Neural cell (in vitro differentiated cells): ENCODE data around the gene DGKG. TPM values are rescaled to one million over a fixed set of nuclear protein-coding genes. Genes with fewer than 3 reads are reported as not detected.

Source experiments
- H2AFZ ChIP-seq: fragments of 200-600, 300-800 bp; sonication (generic), shearing (Covaris generic); 2 replicates; pipeline ENCODE4 v1.6.0; 2014; ENCODE audit warnings: low read depth, mild to moderate bottlenecking, antibody characterized with exemption, low read length, moderate library complexity
- H3F3A ChIP-seq: fragments of 200-600 bp; shearing (Covaris generic); 2 replicates; pipeline ENCODE4 v1.6.1; 2016; ENCODE audit warnings: mild to moderate bottlenecking, moderate library complexity, mixed read lengths, antibody characterized with exemption, low read length; ENCODE audit not compliant: insufficient read depth, poor library complexity, severe bottlenecking
- H3K27ac ChIP-seq: fragments of 200-600, 300-800 bp; sonication (generic), shearing (Covaris generic); 2 replicates; pipeline ENCODE4 v1.5.1; 2014; ENCODE audit warnings: mild to moderate bottlenecking, low read length, moderate library complexity
- H3K27me3 ChIP-seq: fragments of 300-800, 200-600 bp; sonication (generic), shearing (Covaris generic); 2 replicates; pipeline ENCODE4 v1.6.0; 2014; ENCODE audit warnings: mild to moderate bottlenecking, low read depth, low read length, moderate library complexity; ENCODE audit not compliant: insufficient read depth
- H3K36me3 ChIP-seq: fragments of 300-800, 200-600 bp; sonication (generic), shearing (Covaris generic); 2 replicates; pipeline ENCODE4 v1.5.1; 2014; ENCODE audit warnings: mild to moderate bottlenecking, antibody characterized with exemption, low read length, moderate library complexity; ENCODE audit not compliant: insufficient read depth
- H3K4me2 ChIP-seq: fragments of 300-800, 200-600 bp; sonication (generic), shearing (Covaris generic); 2 replicates; pipeline ENCODE4 v1.6.0; 2014; ENCODE audit warnings: mild to moderate bottlenecking, low read length
- H3K4me3 ChIP-seq: fragments of 300-800, 200-600 bp; sonication (generic), shearing (Covaris generic); 2 replicates; pipeline ENCODE4 v1.5.1; 2014; ENCODE audit warnings: mild to moderate bottlenecking, low read length, moderate library complexity
- H3K79me2 ChIP-seq: fragments of 200-600 bp; shearing (Covaris generic); replicated peaks from 2 replicates; pipeline ENCODE4 v1.6.0; 2014; ENCODE audit warnings: mild to moderate bottlenecking, low read length, moderate library complexity; ENCODE audit not compliant: insufficient read depth
- H3K9ac ChIP-seq: fragments of 300-800, 200-600 bp; sonication (generic), shearing (Covaris generic); 2 replicates; pipeline ENCODE4 v1.6.1; 2016; ENCODE audit warnings: mild to moderate bottlenecking, low read length, mixed read lengths
- H3K9me2 ChIP-seq: fragments of 200-600 bp; shearing (Covaris generic); 2 replicates; pipeline ENCODE4 v1.6.1; 2016; ENCODE audit warnings: mild to moderate bottlenecking, low read length, mixed read lengths; ENCODE audit not compliant: insufficient read depth
- H3K9me3 ChIP-seq: fragments of 200-600, 300-800 bp; sonication (generic), shearing (Covaris generic); 2 replicates; pipeline ENCODE4 v1.6.1; 2016; ENCODE audit warnings: mild to moderate bottlenecking, mixed run types, low read length, moderate library complexity, mixed read lengths
- H4K20me1 ChIP-seq: fragments of 200-600 bp; shearing (Covaris generic); 2 replicates; pipeline ENCODE4 v1.6.1; 2016; ENCODE audit warnings: mild to moderate bottlenecking, mixed run types; ENCODE audit not compliant: insufficient read depth
- CTCF ChIP-seq: fragments of 450-650 bp; IDR thresholded peaks from 2 replicates; pipeline ENCODE4 v1.5.1; 2014; ENCODE audit warnings: antibody characterized with exemption, mild to moderate bottlenecking, moderate library complexity; ENCODE audit not compliant: poor library complexity, severe bottlenecking
- EP300 ChIP-seq: fragments of 450-650 bp; conservative IDR thresholded peaks from 2 replicates; pipeline ENCODE4 v1.6.1; 2014; ENCODE audit warnings: antibody characterized with exemption, mild to moderate bottlenecking, moderate library complexity; ENCODE audit not compliant: poor library complexity, severe bottlenecking
- EZH2 ChIP-seq: fragments of 200-600, 300-800 bp; shearing (Covaris generic), sonication (generic); IDR thresholded peaks from 2 replicates; pipeline ENCODE4 v1.6.1; 2014; ENCODE audit warnings: antibody characterized with exemption, low read length, borderline replicate concordance, mild to moderate bottlenecking; ENCODE audit not compliant: insufficient read depth, poor library complexity, severe bottlenecking
- MXI1 ChIP-seq: fragments of 450-650 bp; conservative IDR thresholded peaks from 2 replicates; pipeline ENCODE4 v1.6.1; 2014; ENCODE audit warnings: antibody characterized with exemption, mild to moderate bottlenecking; ENCODE audit not compliant: poor library complexity, severe bottlenecking
- POLR2AphosphoS5 ChIP-seq: IDR thresholded peaks from 2 replicates; pipeline ENCODE4 v1.6.1; 2012
- RAD21 ChIP-seq: fragments of 450-650 bp; conservative IDR thresholded peaks from 2 replicates; pipeline ENCODE4 v1.6.1; 2014; ENCODE audit warnings: antibody characterized with exemption, mild to moderate bottlenecking, moderate library complexity
- REST ChIP-seq: IDR thresholded peaks from 2 replicates; pipeline ENCODE4 v1.6.1; 2012; ENCODE audit warnings: borderline replicate concordance
- SMC3 ChIP-seq: fragments of 450-650 bp; conservative IDR thresholded peaks from 2 replicates; pipeline ENCODE4 v1.6.1; 2014; ENCODE audit warnings: antibody characterized with exemption, mild to moderate bottlenecking, moderate library complexity; ENCODE audit not compliant: poor library complexity
- TAF1 ChIP-seq: IDR thresholded peaks from 2 replicates; pipeline ENCODE4 v1.6.1; 2012; ENCODE audit warnings: low read depth
- polyA plus RNA-seq: library from polyadenylated mRNA; depleted of rRNA; stranded (reverse); fragments of >200 nt; gene quantifications from 2 replicates; pipeline ENCODE4 v1.2.3, GENCODE V29; 2014

Gene DGKG
- polyA plus RNA-seq, 1 donor from 2014 or later = not detected

DNA sequence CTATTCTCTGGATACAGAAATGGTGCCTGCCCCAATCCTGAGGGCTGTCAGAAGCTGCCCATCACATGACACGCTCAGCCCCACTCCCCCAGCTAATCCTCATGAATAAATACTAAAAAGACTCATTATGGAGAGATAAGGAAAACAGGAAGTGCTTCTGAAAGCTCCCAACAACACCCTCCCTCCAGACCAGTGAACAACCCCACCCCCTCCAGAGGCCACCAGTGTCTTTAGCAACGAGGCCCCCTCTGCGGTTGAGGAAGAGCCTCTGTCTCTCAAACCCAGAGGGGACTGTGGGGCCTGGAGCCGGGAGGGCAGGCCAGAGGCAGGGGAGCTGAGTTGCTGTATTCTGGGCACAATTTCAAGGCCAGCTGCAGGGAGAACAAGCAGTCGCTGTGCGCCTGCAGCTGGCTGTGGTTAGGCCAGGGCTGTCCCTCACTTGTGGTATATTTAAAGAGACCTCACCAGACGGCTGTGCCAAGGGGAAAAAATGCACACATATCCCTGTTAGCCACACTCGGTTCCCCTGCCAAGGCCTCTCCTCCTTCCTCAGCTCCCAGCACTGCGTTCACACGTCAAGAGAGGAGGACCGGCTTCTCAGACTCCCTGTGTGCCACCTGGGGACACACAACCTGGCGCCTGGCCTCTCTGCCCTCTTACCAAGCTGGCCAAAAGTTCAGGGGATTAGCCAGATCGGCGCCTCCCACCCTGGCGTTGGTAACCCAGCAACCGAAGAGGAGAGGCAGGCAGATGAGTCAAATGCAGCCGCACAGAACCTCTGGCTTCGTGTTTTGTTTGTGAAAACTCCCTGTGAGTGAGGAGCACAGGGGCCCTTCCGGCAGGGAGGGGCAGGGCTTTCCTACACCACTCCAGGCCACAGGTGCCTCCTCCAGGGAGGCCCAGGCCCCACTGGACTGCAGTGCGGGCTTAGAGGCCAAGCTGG, 152.0 kb downstream of the DGKG start:
- H2AFZ ChIP-seq = no peak overlapping the region
- no peaks in the 10 kb centered on the region for H3K79me2 ChIP-seq
- H3K27me3 ChIP-seq = no peaks in the 10 kb centered on the region
- H3F3A ChIP-seq = no peaks in the 10 kb centered on the region
- no peak overlapping the region for H3K4me2 ChIP-seq
- no peaks in the 10 kb centered on the region for H4K20me1 ChIP-seq
- H3K36me3 ChIP-seq = no peaks in the 10 kb centered on the region
- no peaks in the 10 kb centered on the region for H3K9me2 ChIP-seq
- no peak overlapping the region for H3K27ac ChIP-seq
- H3K9ac ChIP-seq = no peak overlapping the region
- no peak overlapping the region for H3K4me3 ChIP-seq
- TF ChIP-seq REST (no peak), MXI1 (no peak), CTCF (no peak), SMC3 (no peak), TAF1 (no peak), POLR2AphosphoS5 (no peak), EZH2 (no peak), RAD21 (no peak), EP300 (no peak)
- H3K9me3 ChIP-seq = no peaks in the 10 kb centered on the region

DNA sequence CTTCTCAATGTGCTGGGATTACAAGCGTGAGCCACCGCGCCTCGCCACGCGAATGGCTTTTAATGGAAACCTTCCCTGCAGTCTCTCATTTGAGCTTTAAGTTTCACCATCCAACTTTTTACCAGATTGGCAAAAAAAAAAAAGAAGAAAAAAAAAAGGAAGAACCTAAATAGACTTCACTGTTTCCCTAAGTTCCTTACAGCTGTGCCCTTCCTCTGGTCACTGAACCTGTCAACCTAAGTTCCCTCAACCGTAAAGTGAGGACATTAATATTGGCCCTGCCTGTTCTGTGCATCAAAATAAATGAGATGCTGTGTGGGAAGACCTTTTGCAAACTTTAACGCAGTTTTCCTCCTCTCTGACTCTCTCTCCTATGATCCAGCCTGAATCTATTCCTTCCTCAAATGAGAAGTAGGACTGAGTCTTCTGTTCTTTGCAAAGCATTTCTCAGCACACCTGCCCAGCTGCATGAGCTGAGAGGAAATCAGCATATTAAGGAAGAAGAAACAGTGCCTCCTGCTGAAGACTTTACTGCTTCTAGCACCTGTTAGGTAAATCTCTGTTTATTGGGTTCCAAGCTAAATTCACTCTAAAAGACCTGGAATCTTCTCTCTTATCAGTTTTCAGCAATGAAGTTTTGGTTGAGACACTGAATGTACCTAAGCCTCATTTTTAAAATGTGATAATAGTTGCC, 153.6 kb downstream of the DGKG start:
- Histone ChIP-seq H3K9ac (no peak overlapping the region), H3K4me2 (no peak overlapping the region), H3K4me3 (no peak overlapping the region), H2AFZ (no peak overlapping the region), H3K9me2 (no peaks in the 10 kb centered on the region), H3K27me3 (no peaks in the 10 kb centered on the region), H4K20me1 (no peaks in the 10 kb centered on the region), H3F3A (no peaks in the 10 kb centered on the region), H3K27ac (no peak overlapping the region), H3K36me3 (no peaks in the 10 kb centered on the region), H3K79me2 (no peaks in the 10 kb centered on the region), H3K9me3 (no peaks in the 10 kb centered on the region)
- TF ChIP-seq RAD21 (no peak), MXI1 (no peak), EZH2 (no peak), SMC3 (no peak), POLR2AphosphoS5 (no peak), TAF1 (no peak), EP300 (no peak), REST (no peak)
